Cardiac muscle cell (in vitro differentiated cells and primary cell): ENCODE data around the gene AASDH. TPM values are rescaled to one million over a fixed set of nuclear protein-coding genes. Genes with fewer than 3 reads are reported as not detected.
"Not testable (repeated sequence)": the region's sequence is repeated elsewhere in the genome, so short reads cannot be mapped to it uniquely, and the experiment has no call there.

Source experiments
- DNase-seq, 2 donors: peaks; one replicate each; pipeline versions ENCODE4 v3.0.0 to v3.0.0-alpha.2; 2010 to 2017; ENCODE audit warnings: low read depth in 1 of 2, low spot score in 1 of 2
- H3K27ac ChIP-seq: fragments of 200-600 bp; sonication (generic); 2 replicates; pipeline ENCODE4 v1.5.1; 2016
- H3K27me3 ChIP-seq: fragments of 200-600 bp; sonication (generic); 2 replicates; pipeline ENCODE4 v1.6.0; 2016; ENCODE audit warnings: control low read depth
- H3K36me3 ChIP-seq: fragments of 200-600 bp; sonication (generic); 2 replicates; pipeline ENCODE4 v1.5.1; 2016; ENCODE audit warnings: control low read depth
- H3K4me1 ChIP-seq: fragments of 200-600 bp; sonication (generic); 2 replicates; pipeline ENCODE4 v1.8.1; 2017; ENCODE audit warnings: low read depth, mild to moderate bottlenecking, mixed run types
- H3K4me3 ChIP-seq: fragments of 200-600 bp; sonication (generic); 2 replicates; pipeline ENCODE4 v1.5.1; 2016; ENCODE audit warnings: mild to moderate bottlenecking
- H3K9me3 ChIP-seq: fragments of 200-600 bp; sonication (generic); 2 replicates; pipeline ENCODE4 v1.5.1; 2017; ENCODE audit warnings: low read depth, mild to moderate bottlenecking, control low read depth
- polyA plus RNA-seq: library from polyadenylated mRNA; unstranded; fragments of >200 nt; fragmentation: Nextera tagmentation; extraction: Ambion mirVana; gene quantifications from 2 replicates; pipeline ENCODE4 v1.2.1, GENCODE V29; 2016
- total RNA-seq: library from RNA; depleted of rRNA; stranded (reverse); fragments of >200 nt; gene quantifications from 2 replicates; pipeline ENCODE4 v1.2.3, GENCODE V29; 2016
- TF ChIP-seq, protein P1 (sequence below): IDR thresholded peaks from 2 replicates; pipeline ENCODE4 v1.5.1; 2012; ENCODE audit warnings: low read depth, mild to moderate bottlenecking, low read length

Gene AASDH
- total and polyA plus RNA-seq, 2 experiments from 2014 or later: 8.4 to 15.7 TPM

DNA sequence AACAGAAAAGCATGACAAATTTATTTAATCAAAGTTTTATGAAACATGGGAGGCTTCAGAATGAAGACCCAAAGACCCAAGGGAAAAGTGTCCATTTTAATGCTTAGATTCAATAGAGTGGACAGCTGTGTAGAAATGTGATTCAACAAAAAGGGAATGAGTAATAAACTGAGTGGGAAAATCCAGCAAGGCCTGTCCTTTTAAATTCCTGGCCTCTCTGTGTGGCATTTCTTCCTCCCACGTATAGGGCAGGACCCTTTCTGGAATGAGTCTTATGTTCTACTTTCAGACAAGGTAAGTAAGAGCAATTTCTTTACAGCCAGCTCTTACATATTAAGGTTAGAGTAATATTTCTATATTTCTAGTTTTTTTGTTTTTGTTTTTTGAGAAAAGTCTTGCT, 14.5 kb downstream of the AASDH start:
- H3K4me3 ChIP-seq: no peak overlapping the region
- no peak overlapping the region for H3K27ac ChIP-seq
- no peaks in the 10 kb centered on the region for H3K9me3 ChIP-seq
- TF ChIP-seq, protein P1, sequence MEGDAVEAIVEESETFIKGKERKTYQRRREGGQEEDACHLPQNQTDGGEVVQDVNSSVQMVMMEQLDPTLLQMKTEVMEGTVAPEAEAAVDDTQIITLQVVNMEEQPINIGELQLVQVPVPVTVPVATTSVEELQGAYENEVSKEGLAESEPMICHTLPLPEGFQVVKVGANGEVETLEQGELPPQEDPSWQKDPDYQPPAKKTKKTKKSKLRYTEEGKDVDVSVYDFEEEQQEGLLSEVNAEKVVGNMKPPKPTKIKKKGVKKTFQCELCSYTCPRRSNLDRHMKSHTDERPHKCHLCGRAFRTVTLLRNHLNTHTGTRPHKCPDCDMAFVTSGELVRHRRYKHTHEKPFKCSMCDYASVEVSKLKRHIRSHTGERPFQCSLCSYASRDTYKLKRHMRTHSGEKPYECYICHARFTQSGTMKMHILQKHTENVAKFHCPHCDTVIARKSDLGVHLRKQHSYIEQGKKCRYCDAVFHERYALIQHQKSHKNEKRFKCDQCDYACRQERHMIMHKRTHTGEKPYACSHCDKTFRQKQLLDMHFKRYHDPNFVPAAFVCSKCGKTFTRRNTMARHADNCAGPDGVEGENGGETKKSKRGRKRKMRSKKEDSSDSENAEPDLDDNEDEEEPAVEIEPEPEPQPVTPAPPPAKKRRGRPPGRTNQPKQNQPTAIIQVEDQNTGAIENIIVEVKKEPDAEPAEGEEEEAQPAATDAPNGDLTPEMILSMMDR: no peak
- no peaks in the 10 kb centered on the region for H3K27me3 ChIP-seq
- DNase-seq: peak in 1 of 2 donors; percentile 21
- H3K4me1 ChIP-seq: no peaks in the 10 kb centered on the region
- peaks cover 2% of the 10 kb centered on the region for H3K36me3 ChIP-seq

DNA sequence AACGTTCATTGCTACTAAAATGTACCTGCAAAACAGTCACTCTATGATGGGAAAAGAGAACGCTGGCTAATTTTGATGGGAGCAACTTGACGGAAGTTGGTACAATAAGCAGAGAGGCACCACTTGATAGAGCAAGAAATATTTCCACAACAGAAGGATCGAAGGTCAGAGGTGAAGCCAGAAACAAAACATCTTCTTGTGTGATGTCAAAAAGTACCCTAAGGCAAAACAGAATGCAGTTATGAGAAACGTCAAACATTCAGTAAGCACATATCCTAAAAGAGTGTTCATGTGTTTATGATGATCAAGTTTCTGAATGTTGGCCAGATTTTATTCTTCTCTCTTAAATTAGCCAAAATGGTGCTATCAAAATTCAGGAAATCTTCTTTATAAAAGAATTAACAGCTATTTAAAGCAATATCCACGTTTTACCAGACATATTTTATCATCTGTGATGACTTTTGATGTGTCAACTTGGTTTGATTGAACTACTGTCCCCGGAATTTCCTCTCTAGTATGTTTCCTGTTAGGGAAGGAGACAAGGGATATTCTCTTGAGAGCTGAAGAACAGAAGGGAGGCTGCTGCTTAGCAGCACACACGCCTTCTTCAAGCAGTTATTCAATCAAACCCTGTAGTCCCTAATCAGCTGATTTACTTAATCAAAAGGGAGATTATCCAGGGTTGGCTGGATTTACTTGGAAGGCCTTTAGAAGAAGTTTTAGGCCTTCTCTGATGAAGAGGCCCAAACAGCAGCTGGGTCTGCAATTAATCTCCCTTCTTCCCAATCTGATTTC, 15.7 kb downstream of the AASDH start:
- TF ChIP-seq, protein P1: no peak
- H3K36me3 ChIP-seq: peaks cover 2% of the 10 kb centered on the region
- no peak for DNase-seq
- H3K4me3 ChIP-seq: no peak overlapping the region
- H3K27me3 ChIP-seq: no peaks in the 10 kb centered on the region
- H3K9me3 ChIP-seq: no peaks in the 10 kb centered on the region
- no peaks in the 10 kb centered on the region for H3K4me1 ChIP-seq
- peak overlapping the region; percentile 21 for H3K27ac ChIP-seq

DNA sequence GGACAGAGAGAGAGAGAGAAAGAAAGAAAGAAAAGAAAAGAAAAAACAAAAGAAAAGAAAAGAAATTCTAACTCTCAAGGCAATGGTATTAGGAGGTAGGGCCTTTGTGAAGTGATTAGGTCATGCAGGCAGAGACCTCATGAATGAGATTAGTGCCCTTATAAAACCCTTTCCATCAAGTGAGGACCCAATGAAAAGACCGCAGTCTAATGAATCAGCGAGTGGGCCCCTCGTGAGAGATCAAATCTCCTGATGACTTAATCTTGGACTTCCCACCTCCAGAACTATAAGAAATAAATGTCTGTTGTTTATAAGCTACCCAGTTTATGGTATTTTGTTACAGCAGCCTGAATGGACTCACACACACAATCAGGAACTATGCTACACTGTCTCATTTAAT, 16.9 kb downstream of the AASDH start:
- H3K4me1 ChIP-seq: no peaks in the 10 kb centered on the region
- no peak for DNase-seq
- no peaks in the 10 kb centered on the region for H3K9me3 ChIP-seq
- no peaks in the 10 kb centered on the region for H3K27me3 ChIP-seq
- H3K4me3 ChIP-seq: no peak overlapping the region
- peaks cover 2% of the 10 kb centered on the region for H3K36me3 ChIP-seq
- H3K27ac ChIP-seq: no peak overlapping the region
- TF ChIP-seq, protein P1: no peak

DNA sequence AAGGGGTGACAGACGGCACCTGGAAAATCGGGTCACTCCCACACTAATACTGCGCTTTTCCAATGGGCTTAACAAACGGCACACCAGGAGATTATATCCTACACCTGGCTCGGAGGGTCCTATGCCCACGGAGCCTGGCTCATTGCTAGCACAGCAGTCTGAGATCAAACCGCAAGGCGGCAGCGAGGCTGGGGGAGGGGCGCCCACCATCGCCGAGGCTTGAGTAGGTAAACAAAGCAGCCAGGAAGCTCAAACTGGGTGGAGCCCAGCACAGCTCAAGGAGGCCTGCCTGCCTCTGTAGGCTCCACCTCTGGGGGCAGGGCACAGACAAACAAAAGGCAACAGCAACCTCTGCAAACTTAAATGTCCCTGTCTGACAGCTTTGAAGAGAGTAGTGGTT, 24.3 kb downstream of the AASDH start:
- H3K27ac ChIP-seq, DNase-seq, H3K4me3 ChIP-seq, H3K27me3 ChIP-seq, H3K9me3 ChIP-seq, H3K36me3 ChIP-seq, H3K4me1 ChIP-seq: not testable (repeated sequence)

DNA sequence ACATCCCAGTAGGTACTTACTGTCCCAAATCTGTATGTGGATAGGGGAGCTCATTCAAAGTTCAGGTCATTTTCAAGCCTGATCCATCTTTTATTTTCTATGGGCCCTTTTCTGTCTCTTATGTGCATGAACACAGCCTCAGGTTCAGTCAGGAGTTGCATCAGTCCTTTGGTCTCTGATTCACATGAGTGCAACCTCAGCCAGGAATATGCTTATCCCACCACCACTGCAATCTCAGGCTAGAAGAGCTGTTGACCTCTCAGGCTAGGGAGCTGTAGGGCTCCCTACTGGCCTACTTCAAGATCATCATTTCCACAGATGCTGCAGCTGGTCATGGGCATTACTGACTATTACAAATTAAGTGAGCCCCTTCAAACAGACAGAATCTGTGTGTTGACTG, 27.2 kb downstream of the AASDH start:
- Histone ChIP-seq H3K4me1 (no peaks in the 10 kb centered on the region), H3K27ac (no peak overlapping the region), H3K4me3 (no peak overlapping the region), H3K27me3 (no peaks in the 10 kb centered on the region), H3K9me3 (no peaks in the 10 kb centered on the region), H3K36me3 (peaks cover 3% of the 10 kb centered on the region)
- DNase-seq: peak in 1 of 2 donors; percentile 24
- TF ChIP-seq, protein P1: no peak

DNA sequence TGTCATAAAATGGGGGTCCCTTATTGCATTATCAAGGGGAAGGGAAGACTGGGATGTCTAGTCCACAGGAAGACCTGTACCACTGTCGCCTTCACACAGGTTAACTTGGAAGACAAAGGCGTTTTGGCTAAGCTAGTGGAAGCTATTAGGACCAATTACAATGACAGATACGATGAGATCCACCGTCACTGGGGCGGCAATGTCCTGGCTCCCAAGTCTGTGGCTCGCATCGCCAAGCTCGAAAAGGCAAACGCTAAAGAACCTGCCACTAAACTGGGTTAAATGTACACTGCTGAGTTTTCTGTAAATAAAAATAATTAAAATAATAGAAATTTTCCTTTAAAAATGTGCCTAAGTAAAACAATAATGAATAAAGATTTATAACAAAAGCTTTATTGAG, 30.6 kb downstream of the AASDH start:
- TF ChIP-seq, protein P1: no peak
- H3K9me3 ChIP-seq: no peaks in the 10 kb centered on the region
- no peak overlapping the region for H3K27ac ChIP-seq
- no peak for DNase-seq
- no peak overlapping the region for H3K4me3 ChIP-seq
- no peaks in the 10 kb centered on the region for H3K4me1 ChIP-seq
- H3K27me3 ChIP-seq: no peaks in the 10 kb centered on the region
- peaks cover 3% of the 10 kb centered on the region for H3K36me3 ChIP-seq
